ENCODE data around the gene NTN4.

Gene NTN4

GRCh38 chr12:95634622-95635621 lies 155.6 kb downstream of the NTN4 start:
- TF ChIP-seq YY1 (IDR thresholded peaks at IDR 0.05; ENCODE audit: low read depth) (no peak), CREB1 (IDR thresholded peaks at IDR 0.05; ENCODE audit: low read depth) (no peak), FOXM1 (IDR thresholded peaks at IDR 0.05; ENCODE audit: borderline replicate concordance, low read depth) (no peak), REST (IDR thresholded peaks at IDR 0.05; ENCODE audit: low read depth) (no peak), NFIC (IDR thresholded peaks at IDR 0.05) (no peak), ZBTB7A (IDR thresholded peaks at IDR 0.05; ENCODE audit: low read depth) (no peak), RAD21 (IDR thresholded peaks at IDR 0.05; ENCODE audit: low read depth) (no peak), CEBPB (IDR thresholded peaks at IDR 0.05) (no peak), EP300 (IDR thresholded peaks at IDR 0.05; ENCODE audit: borderline replicate concordance) (no peak), MAX (IDR thresholded peaks at IDR 0.05) (no peak), USF1 (IDR thresholded peaks at IDR 0.05) (no peak), TEAD4 (IDR thresholded peaks at IDR 0.05) (no peak), EGR1 (IDR thresholded peaks at IDR 0.05) (no peak)

GRCh38 chr12:95633732-95634465 lies 156.7 kb downstream of the NTN4 start:
- TF ChIP-seq REST (IDR thresholded peaks at IDR 0.05; ENCODE audit: low read depth): no peak
- TF ChIP-seq YY1 (IDR thresholded peaks at IDR 0.05; ENCODE audit: low read depth): no peak
- TF ChIP-seq USF1 (IDR thresholded peaks at IDR 0.05): no peak
- TF ChIP-seq TEAD4 (IDR thresholded peaks at IDR 0.05): no peak; the same call in 1 of the 2 replicates
- no peak for TF ChIP-seq RAD21 (IDR thresholded peaks at IDR 0.05; ENCODE audit: low read depth)
- TF ChIP-seq TCF12 (IDR thresholded peaks at IDR 0.05; ENCODE audit: low read depth): no peak
- TF ChIP-seq FOXM1 (IDR thresholded peaks at IDR 0.05; ENCODE audit: borderline replicate concordance, low read depth): no peak
- TF ChIP-seq EGR1 (IDR thresholded peaks at IDR 0.05): no peak
- TF ChIP-seq MAX (IDR thresholded peaks at IDR 0.05): no peak
- TF ChIP-seq EP300 (IDR thresholded peaks at IDR 0.05; ENCODE audit: borderline replicate concordance): no peak
- no peak for TF ChIP-seq ZBTB7A (IDR thresholded peaks at IDR 0.05; ENCODE audit: low read depth)
- TF ChIP-seq CEBPB (IDR thresholded peaks at IDR 0.05): no peak

- no peak for TF ChIP-seq RAD21 (IDR thresholded peaks at IDR 0.05; ENCODE audit: low read depth)
- no peak for TF ChIP-seq CREB1 (IDR thresholded peaks at IDR 0.05; ENCODE audit: low read depth)
Observed at GRCh38 chr12:95633049-95633731, 157.4 kb downstream of the NTN4 start.

GRCh38 chr12:95630496-95630895 lies 160.1 kb downstream of the NTN4 start:
- TF ChIP-seq CREB1 (IDR thresholded peaks at IDR 0.05; ENCODE audit: low read depth) (no peak), MAX (IDR thresholded peaks at IDR 0.05) (no peak), TCF12 (IDR thresholded peaks at IDR 0.05; ENCODE audit: low read depth) (no peak), CEBPB (IDR thresholded peaks at IDR 0.05) (no peak), YY1 (IDR thresholded peaks at IDR 0.05; ENCODE audit: low read depth) (no peak), ZBTB7A (IDR thresholded peaks at IDR 0.05; ENCODE audit: low read depth) (no peak), USF1 (IDR thresholded peaks at IDR 0.05) (no peak), RAD21 (IDR thresholded peaks at IDR 0.05; ENCODE audit: low read depth) (no peak), TAF1 (IDR thresholded peaks at IDR 0.05; ENCODE audit: low read depth) (no peak), NFIC (IDR thresholded peaks at IDR 0.05) (no peak), EGR1 (IDR thresholded peaks at IDR 0.05) (no peak), EP300 (IDR thresholded peaks at IDR 0.05; ENCODE audit: borderline replicate concordance) (no peak), REST (IDR thresholded peaks at IDR 0.05; ENCODE audit: low read depth) (no peak), TEAD4 (IDR thresholded peaks at IDR 0.05) (no peak), FOXM1 (IDR thresholded peaks at IDR 0.05; ENCODE audit: borderline replicate concordance, low read depth) (no peak)
